GM18508 (cell line): ENCODE measurements around the gene HSD11B1L.
"Not testable (repeated sequence)": the region's sequence is repeated elsewhere in the genome, so short reads cannot be mapped to it uniquely, and the experiment has no call there.

Experiments used
- ATAC-seq: cut with Tn5 transposase; IDR thresholded peaks from one replicate; pipeline ENCODE4 v1.9.1; 2021; ENCODE audit warnings: moderate number of reproducible peaks; ENCODE audit not compliant: insufficient read depth, unreplicated experiment

HSD11B1L gene

DNA sequence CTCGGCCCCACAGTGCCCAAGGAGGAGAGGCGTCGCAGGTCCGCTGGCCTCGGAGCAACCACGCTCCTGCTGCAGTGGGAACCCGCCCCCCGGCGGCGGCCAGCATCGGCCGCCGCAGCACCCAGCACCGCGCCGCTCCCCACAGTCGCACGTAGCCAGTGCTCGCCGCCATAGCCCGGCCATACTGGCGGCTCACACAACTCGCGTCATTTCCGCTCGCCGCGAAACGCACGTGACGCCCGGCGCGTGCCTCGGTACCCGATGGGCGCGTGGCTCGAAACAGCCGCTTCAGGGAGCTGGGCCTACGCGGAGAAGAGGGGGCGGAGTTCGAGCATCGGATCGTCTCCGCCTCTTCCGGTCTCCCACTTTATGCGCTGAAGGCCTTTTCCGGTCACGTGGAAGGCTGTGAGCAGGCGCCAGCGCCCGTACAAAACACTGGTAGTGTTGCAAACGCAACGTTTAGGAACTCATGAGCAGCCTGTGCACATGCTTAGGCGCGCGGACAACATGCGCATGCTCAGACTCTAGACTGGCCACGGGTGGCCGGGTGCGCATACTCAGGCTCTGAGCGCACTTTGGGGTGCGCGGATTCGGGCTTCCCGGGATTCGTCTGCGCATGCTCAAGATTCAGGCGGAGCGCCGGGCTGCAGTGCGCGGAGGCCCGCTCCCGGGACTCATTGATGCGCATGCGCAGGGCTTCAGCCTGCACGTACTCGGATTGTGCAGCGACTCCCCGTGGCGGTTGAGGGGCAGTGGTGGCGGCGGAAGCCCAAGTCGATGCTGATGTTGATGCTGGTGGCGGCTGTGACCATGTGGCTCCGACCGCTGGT is 39.3 kb downstream of the HSD11B1L start, which contains the start of the genes CATSPERD and LONP1:
Gene CATSPERD, plus strand, starts transcription at position 677 of the 830 bp plus-strand sequence. Its CDS starts 101 bp downstream, at position 778.
Gene LONP1, minus strand, starts transcription at position 186 of the 830 bp plus-strand sequence. Its CDS starts 14 bp downstream, at position 172.
- ATAC-seq: peak; percentile 72

DNA sequence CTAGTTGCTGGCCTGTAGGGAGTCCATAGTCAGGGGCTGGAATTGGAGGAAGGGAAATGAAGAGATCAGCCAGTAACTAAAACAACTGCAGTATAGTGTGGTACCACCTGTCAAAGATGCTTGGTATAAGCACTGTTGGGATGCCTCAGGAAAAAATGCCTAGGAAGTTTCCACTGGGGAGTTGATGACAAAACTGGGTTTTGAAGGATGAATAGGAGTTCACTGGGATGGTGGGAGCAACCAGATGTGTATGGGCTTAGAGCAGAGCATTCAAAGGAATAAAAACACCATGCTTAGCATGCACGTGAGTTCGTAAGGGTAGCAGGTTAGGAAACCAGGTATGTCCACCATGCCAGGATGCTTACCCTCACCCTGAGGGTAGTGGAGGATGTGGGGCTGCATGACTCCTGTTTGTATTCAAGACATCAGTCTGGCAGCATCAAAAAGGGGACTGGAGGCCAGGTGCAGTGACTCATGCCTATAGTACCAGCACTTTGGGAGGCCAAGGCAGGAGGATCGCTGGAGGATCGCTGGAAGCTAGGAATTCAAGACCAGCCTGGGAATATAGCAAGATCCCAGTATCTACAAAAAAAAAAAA is 46.7 kb downstream of the HSD11B1L start:
- ATAC-seq: no peak

DNA sequence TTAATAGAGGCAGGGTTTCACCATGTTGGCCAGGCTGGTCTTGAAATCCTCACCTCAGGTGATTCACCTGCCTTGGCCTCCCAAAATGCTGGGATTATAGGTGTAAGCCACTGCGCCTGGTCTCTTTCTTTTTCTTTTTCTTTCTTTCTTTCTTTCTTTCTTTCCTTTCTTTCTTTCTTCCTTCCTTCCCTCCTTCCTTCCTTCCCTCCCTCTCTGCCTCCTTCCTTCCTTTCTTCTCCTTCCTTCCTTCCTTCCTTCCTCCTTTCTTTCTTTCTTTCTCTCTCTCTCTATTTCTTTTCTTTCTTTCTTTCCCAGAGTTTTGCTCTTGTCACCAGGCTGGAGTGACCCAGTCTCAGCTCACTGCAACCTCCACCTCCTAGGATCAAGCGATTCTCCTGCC is 52.3 kb downstream of the HSD11B1L start:
- not testable (repeated sequence) for ATAC-seq
